Liver (tissue), 3 donors: ENCODE results near the gene HIPK3.

Experiments
- HNF4G ChIP-seq: IDR thresholded peaks from 2 replicates; pipeline ENCODE4 v1.6.1; 2016; ENCODE audit warnings: antibody characterized with exemption
- RAD21 ChIP-seq, 2 donors: IDR thresholded peaks; 2 replicates each; pipeline ENCODE4 v1.6.1; 2016; ENCODE audit warnings: antibody characterized with exemption in 2 of 2, mild to moderate bottlenecking in 2 of 2
- YY1 ChIP-seq: IDR thresholded peaks from 2 replicates; pipeline ENCODE4 v1.6.1; 2016; ENCODE audit warnings: antibody characterized with exemption, mild to moderate bottlenecking
- TF ChIP-seq, protein P1 (sequence below): fragments of 150-350 bp; IDR thresholded peaks from 2 replicates; pipeline ENCODE4 v1.5.1; 2017; ENCODE audit warnings: improper control_type of control experiment, low read depth, low read length; ENCODE audit not compliant: missing input control
- TF ChIP-seq, protein P2 (sequence below): IDR thresholded peaks from 2 replicates; pipeline ENCODE4 v1.6.1; 2016; ENCODE audit warnings: antibody characterized with exemption
- TF ChIP-seq, protein P3 (sequence below): IDR thresholded peaks from 2 replicates; pipeline ENCODE4 v1.6.1; 2016; ENCODE audit warnings: antibody characterized with exemption, mild to moderate bottlenecking
- donor health status: healthy.
- donor health status: healthy.

DNA sequence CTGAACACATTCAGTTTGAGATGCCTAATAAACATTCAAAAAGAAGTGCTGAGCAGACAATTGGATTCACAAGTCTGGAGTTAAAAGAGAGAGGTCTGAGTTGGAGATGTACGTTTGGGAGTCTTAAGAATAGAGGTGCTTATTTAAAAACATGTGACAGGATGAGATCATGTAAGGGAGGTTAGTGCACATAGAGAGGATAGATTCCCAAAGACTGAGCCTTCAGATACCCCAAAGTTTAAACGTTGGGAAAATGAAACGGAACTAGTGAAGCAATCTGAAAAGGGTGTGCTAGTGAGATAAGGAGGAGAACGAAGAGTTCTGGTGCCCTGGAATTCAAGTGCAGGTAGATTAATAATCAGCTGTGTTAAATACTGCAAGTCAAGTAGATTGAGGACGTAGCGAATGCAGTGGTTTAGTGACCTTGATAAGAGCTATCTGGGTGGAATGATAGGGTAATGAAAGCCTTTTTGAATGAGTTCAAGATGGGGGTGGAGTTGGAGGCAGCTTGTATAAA, 63.7 kb downstream of the HIPK3 start:
- TF ChIP-seq RAD21 (IDR thresholded peaks at IDR 0.05) (no peak), HNF4G (no peak), YY1 (no peak)
- TF ChIP-seq, protein P1, sequence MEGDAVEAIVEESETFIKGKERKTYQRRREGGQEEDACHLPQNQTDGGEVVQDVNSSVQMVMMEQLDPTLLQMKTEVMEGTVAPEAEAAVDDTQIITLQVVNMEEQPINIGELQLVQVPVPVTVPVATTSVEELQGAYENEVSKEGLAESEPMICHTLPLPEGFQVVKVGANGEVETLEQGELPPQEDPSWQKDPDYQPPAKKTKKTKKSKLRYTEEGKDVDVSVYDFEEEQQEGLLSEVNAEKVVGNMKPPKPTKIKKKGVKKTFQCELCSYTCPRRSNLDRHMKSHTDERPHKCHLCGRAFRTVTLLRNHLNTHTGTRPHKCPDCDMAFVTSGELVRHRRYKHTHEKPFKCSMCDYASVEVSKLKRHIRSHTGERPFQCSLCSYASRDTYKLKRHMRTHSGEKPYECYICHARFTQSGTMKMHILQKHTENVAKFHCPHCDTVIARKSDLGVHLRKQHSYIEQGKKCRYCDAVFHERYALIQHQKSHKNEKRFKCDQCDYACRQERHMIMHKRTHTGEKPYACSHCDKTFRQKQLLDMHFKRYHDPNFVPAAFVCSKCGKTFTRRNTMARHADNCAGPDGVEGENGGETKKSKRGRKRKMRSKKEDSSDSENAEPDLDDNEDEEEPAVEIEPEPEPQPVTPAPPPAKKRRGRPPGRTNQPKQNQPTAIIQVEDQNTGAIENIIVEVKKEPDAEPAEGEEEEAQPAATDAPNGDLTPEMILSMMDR, result no peak
- TF ChIP-seq, protein P2, sequence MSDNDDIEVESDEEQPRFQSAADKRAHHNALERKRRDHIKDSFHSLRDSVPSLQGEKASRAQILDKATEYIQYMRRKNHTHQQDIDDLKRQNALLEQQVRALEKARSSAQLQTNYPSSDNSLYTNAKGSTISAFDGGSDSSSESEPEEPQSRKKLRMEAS, result no peak
- TF ChIP-seq, protein P3, sequence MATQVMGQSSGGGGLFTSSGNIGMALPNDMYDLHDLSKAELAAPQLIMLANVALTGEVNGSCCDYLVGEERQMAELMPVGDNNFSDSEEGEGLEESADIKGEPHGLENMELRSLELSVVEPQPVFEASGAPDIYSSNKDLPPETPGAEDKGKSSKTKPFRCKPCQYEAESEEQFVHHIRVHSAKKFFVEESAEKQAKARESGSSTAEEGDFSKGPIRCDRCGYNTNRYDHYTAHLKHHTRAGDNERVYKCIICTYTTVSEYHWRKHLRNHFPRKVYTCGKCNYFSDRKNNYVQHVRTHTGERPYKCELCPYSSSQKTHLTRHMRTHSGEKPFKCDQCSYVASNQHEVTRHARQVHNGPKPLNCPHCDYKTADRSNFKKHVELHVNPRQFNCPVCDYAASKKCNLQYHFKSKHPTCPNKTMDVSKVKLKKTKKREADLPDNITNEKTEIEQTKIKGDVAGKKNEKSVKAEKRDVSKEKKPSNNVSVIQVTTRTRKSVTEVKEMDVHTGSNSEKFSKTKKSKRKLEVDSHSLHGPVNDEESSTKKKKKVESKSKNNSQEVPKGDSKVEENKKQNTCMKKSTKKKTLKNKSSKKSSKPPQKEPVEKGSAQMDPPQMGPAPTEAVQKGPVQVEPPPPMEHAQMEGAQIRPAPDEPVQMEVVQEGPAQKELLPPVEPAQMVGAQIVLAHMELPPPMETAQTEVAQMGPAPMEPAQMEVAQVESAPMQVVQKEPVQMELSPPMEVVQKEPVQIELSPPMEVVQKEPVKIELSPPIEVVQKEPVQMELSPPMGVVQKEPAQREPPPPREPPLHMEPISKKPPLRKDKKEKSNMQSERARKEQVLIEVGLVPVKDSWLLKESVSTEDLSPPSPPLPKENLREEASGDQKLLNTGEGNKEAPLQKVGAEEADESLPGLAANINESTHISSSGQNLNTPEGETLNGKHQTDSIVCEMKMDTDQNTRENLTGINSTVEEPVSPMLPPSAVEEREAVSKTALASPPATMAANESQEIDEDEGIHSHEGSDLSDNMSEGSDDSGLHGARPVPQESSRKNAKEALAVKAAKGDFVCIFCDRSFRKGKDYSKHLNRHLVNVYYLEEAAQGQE, result no peak
